Mesendoderm (in vitro differentiated cells): ENCODE data around the gene NRL.

ENCODE experiments used
- DNase-seq: peaks from one replicate; pipeline ENCODE4 v3.0.0; 2013
- H2AK5ac ChIP-seq: 2 replicates; pipeline ENCODE4 v1.6.1; 2013; ENCODE audit warnings: low read length, inconsistent platforms
- H2BK120ac ChIP-seq: 2 replicates; pipeline ENCODE4 v1.6.1; 2013; ENCODE audit warnings: low read depth, mild to moderate bottlenecking, low read length, moderate library complexity, mixed read lengths
- H2BK15ac ChIP-seq: replicated peaks from 2 replicates; pipeline ENCODE4 v1.6.1; 2013; ENCODE audit warnings: low read depth, mild to moderate bottlenecking, moderate library complexity
- H2BK5ac ChIP-seq: 2 replicates; pipeline ENCODE4 v1.6.1; 2013; ENCODE audit warnings: low read length, inconsistent platforms
- H3K18ac ChIP-seq: 2 replicates; pipeline ENCODE4 v1.6.1; 2013; ENCODE audit warnings: mild to moderate bottlenecking, low read length, mixed read lengths
- H3K23ac ChIP-seq: one replicate; pipeline ENCODE4 v1.6.1; 2013; ENCODE audit warnings: low read length
- H3K27ac ChIP-seq: 2 replicates; pipeline ENCODE4 v1.5.1; 2013; ENCODE audit warnings: low read depth, mild to moderate bottlenecking, inconsistent platforms, low read length, moderate library complexity
- H3K27me3 ChIP-seq: 2 replicates; pipeline ENCODE4 v1.6.1; 2013; ENCODE audit warnings: low read length, control low read depth, mild to moderate bottlenecking, inconsistent platforms; ENCODE audit not compliant: insufficient read depth, poor library complexity
- H3K36me3 ChIP-seq: 2 replicates; pipeline ENCODE4 v1.6.1; 2013; ENCODE audit warnings: low read length, inconsistent platforms; ENCODE audit not compliant: control insufficient read depth, insufficient read depth
- H3K4ac ChIP-seq: one replicate; pipeline ENCODE4 v1.6.1; 2013; ENCODE audit warnings: low read depth, mild to moderate bottlenecking, low read length, moderate library complexity
- H3K4me1 ChIP-seq: 2 replicates; pipeline ENCODE4 v1.6.1; 2013; ENCODE audit warnings: low read depth, low read length, inconsistent platforms; ENCODE audit not compliant: control insufficient read depth
- H3K4me2 ChIP-seq: 2 replicates; pipeline ENCODE4 v1.6.1; 2013; ENCODE audit warnings: low read length
- H3K4me3 ChIP-seq: 2 replicates; pipeline ENCODE4 v1.5.1; 2013; ENCODE audit warnings: mild to moderate bottlenecking, low read length
- H3K56ac ChIP-seq: one replicate; pipeline ENCODE4 v1.6.1; 2013; ENCODE audit warnings: low read length
- H3K79me1 ChIP-seq: 2 replicates; pipeline ENCODE4 v1.6.1; 2013; ENCODE audit warnings: low read length, inconsistent platforms
- H3K79me2 ChIP-seq: 2 replicates; pipeline ENCODE4 v1.6.1; 2013; ENCODE audit warnings: mild to moderate bottlenecking, low read length; ENCODE audit not compliant: control insufficient read depth, insufficient read depth
- H3K9ac ChIP-seq: 2 replicates; pipeline ENCODE4 v1.6.1; 2013; ENCODE audit warnings: low read length, inconsistent platforms
- H4K5ac ChIP-seq: one replicate; pipeline ENCODE4 v1.6.1; 2013; ENCODE audit warnings: low read length
- H4K8ac ChIP-seq: one replicate; pipeline ENCODE4 v1.6.1; 2013; ENCODE audit warnings: low read depth, mild to moderate bottlenecking, control low read depth, low read length, moderate library complexity
- WGBS: extraction: QIAGEN DNeasy Blood & Tissue Kit; methylation state at CpG from one replicate; pipeline ENCODE4 v1.1.7; 2013; ENCODE audit warnings: low lambda C conversion rate, missing lambda C conversion rate; ENCODE audit not compliant: insufficient coverage; ENCODE audit errors: extremely low coverage; 5-methylcytosine and 5-hydroxymethylcytosine counted together

The NRL gene

DNA sequence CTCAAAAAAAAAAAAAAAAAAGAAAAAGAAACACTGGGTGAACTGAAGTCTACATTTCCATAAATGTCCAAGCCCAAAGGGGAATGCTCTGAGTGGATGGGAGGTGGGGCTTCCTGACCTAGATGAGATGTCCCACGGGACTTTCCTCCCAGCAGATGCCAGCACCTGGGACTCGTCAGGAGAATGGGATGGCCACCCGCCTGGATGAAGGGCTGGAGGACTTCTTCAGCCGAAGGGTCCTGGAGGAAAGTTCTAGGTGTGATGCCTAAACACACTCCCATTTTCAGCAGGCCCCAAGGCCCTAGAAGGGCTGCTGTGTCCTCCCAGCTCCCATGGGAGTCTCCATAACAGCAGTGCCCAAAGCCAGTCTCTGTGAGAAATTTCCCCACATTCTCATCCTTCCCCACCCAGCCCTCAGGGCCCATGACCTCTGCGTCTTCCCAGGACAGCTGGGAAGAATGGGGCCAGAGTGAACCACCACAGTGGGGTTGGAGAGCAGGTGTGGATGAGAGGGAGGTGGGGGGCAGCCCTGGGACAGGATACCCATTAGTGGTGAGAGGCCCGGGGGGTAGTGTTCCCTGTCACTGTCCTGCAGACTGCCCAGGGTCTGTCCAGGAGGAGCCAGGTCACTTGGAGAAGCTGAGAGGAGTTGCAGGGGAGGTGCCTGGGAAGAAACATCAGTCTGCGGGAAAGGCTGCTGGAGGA is 50.5 kb downstream of the NRL start:
- H3K18ac ChIP-seq = no peak overlapping the region
- H2BK5ac ChIP-seq = no peak overlapping the region
- no peak overlapping the region for H3K27ac ChIP-seq
- H2AK5ac ChIP-seq = no peak overlapping the region
- no peak overlapping the region for H3K56ac ChIP-seq
- no peak overlapping the region for H3K23ac ChIP-seq
- H2BK120ac ChIP-seq = no peak overlapping the region
- no peak overlapping the region for H3K4me2 ChIP-seq
- no peaks in the 10 kb centered on the region for H3K27me3 ChIP-seq
- no peak overlapping the region for H4K8ac ChIP-seq
- H3K4me1 ChIP-seq = no peaks in the 10 kb centered on the region
- H3K36me3 ChIP-seq = no peaks in the 10 kb centered on the region
- H3K79me1 ChIP-seq = no peaks in the 10 kb centered on the region
- DNase-seq = no peak
- no peaks in the 10 kb centered on the region for H3K79me2 ChIP-seq
- H4K5ac ChIP-seq = no peak overlapping the region
- H3K4ac ChIP-seq = no peak overlapping the region
- WGBS = no CpG with 5 or more reads among the region's 7 CpGs
- H2BK15ac ChIP-seq = no peak overlapping the region
- H3K9ac ChIP-seq = no peak overlapping the region
- H3K4me3 ChIP-seq = no peak overlapping the region

DNA sequence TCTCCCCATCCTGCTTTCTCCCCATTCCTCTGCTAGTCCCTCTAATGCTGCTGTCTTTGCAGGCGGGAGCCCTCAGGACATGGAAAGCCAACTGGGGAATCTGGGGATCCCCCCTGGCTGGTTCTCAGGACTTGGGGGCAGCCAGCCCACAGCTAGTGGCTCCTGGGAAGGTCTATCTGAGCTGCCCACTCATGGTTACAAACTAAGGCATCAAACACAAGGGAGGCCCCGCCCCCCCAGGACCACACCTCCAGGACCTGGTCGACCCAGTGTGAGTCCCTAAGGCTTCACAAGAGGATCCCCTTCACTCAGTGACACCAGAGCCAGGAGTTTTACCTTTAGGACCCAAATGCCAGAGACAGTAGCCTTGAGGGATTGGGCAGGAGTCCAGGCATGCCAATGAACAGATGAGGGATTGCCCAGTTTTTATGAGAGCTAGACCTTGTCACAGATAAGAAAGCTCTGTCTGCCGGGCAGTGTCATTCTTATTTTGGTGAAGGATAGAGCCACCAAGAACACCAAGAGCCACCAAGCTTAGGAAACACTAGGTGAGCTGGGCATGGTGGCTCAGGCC is 51.4 kb downstream of the NRL start:
- H3K4me3 ChIP-seq = no peak overlapping the region
- no peak overlapping the region for H3K56ac ChIP-seq
- no peak overlapping the region for H2AK5ac ChIP-seq
- no peaks in the 10 kb centered on the region for H3K79me1 ChIP-seq
- no peak overlapping the region for H3K23ac ChIP-seq
- no peak overlapping the region for H3K9ac ChIP-seq
- no peak overlapping the region for H2BK120ac ChIP-seq
- no CpG with 5 or more reads among the region's 4 CpGs for WGBS
- H2BK15ac ChIP-seq = no peak overlapping the region
- no peak overlapping the region for H4K8ac ChIP-seq
- no peaks in the 10 kb centered on the region for H3K27me3 ChIP-seq
- H3K4ac ChIP-seq = no peak overlapping the region
- no peak overlapping the region for H4K5ac ChIP-seq
- no peaks in the 10 kb centered on the region for H3K4me1 ChIP-seq
- H3K36me3 ChIP-seq = no peaks in the 10 kb centered on the region
- no peak for DNase-seq
- H3K79me2 ChIP-seq = no peaks in the 10 kb centered on the region
- no peak overlapping the region for H3K27ac ChIP-seq
- no peak overlapping the region for H3K4me2 ChIP-seq
- no peak overlapping the region for H2BK5ac ChIP-seq
- no peak overlapping the region for H3K18ac ChIP-seq

DNA sequence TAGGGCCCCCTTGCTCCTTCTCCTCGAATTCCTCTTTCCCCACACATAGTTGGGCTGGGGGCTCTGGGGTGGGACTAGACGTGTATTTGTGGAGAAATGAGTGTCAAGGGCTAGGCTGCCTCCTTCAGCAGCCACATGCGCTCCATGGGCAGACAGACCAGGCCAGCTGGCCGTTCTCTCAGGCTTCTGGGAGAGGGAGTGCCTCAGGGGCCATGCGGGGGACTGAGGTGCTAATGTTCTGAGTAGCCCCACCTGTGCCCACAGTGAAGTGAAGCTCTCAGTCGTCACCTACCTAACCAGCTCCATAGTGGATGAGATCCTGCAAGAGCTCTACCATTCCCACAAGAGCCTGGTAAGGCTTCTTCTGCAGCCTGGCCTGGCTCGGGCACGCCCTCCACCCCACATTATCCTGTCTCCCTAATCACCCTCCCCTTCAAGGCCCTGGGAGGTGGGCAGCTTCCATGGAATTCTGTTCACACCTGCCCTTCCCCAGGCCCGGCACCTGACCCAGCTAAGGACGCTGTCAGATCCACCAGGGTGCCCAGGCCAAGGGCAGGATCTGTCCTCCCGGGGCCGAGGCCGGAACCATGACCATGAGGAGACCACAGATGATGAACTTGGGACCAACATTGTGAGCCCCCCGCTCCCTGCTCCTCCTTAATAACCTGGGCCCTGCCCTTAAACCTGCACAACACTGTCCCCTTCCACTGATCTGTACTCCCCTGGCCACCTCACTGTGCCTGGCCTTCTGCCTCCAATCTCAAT is 52.4 kb downstream of the NRL start:
- Histone ChIP-seq H3K4me1 (no peaks in the 10 kb centered on the region), H3K79me1 (no peaks in the 10 kb centered on the region), H4K8ac (no peak overlapping the region), H4K5ac (no peak overlapping the region), H3K4me3 (no peak overlapping the region), H3K9ac (no peak overlapping the region), H2AK5ac (no peak overlapping the region), H2BK15ac (no peak overlapping the region), H3K23ac (no peak overlapping the region), H2BK5ac (no peak overlapping the region), H3K27ac (no peak overlapping the region), H3K4ac (no peak overlapping the region), H3K56ac (no peak overlapping the region), H3K36me3 (no peaks in the 10 kb centered on the region), H3K4me2 (no peak overlapping the region), H3K27me3 (no peaks in the 10 kb centered on the region), H2BK120ac (no peak overlapping the region), H3K79me2 (no peaks in the 10 kb centered on the region), H3K18ac (no peak overlapping the region)
- DNase-seq = no peak
- whole genome bisulfite sequencing = no CpG with 5 or more reads among the region's 14 CpGs

DNA sequence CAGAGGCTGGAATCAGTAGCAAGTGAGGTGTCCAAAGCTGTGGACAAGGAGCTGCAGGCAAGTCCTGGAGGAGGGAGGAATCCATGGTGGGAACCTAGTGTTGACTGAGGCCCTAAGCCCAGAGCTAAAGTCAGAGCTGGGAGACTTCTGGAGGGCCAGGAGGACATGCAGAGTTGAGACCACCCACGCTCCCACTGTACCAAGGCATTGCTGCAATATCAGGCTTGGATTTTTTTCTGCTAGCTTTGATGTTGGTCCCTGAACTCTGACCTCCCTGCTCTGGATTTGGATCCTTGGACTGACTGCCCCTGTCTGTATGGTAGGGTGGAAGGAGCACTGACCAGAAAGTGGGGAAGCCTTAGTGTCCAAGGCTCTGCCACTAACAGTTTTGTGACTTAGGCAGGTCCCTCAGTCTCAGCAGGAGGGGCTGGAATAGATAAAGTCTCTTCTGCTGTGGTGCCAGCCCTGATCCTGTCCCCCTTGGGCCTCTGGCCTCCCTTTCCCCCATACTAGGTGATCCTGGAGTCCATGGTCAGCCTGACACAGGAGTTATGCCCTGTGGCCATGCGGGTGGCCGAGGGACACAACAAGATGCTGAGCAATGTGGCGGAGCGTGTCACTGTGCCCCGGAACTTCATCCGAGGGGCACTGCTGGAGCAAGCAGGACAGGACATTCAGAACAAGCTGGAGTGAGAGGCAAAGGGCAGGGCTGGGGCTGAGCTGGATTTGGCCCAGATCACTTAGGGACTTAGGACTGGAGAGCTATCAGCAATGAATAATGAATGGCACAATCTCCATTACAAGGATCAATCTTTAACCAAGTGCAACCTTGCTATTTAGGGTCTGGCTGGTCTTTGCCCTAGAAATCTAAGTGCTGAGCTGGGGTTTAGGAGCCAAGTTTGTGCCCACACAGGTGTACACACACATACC is 53.5 kb downstream of the NRL start:
- no peak overlapping the region for H3K56ac ChIP-seq
- H3K9ac ChIP-seq = no peak overlapping the region
- no peaks in the 10 kb centered on the region for H3K79me1 ChIP-seq
- H2AK5ac ChIP-seq = no peak overlapping the region
- WGBS = no CpG with 5 or more reads among the region's 7 CpGs
- no peak overlapping the region for H3K4me2 ChIP-seq
- no peak overlapping the region for H3K27ac ChIP-seq
- no peaks in the 10 kb centered on the region for H3K79me2 ChIP-seq
- no peak overlapping the region for H4K5ac ChIP-seq
- no peaks in the 10 kb centered on the region for H3K36me3 ChIP-seq
- no peaks in the 10 kb centered on the region for H3K27me3 ChIP-seq
- H3K4me1 ChIP-seq = no peaks in the 10 kb centered on the region
- H3K18ac ChIP-seq = no peak overlapping the region
- H2BK5ac ChIP-seq = no peak overlapping the region
- no peak overlapping the region for H3K4ac ChIP-seq
- no peak overlapping the region for H2BK15ac ChIP-seq
- H3K4me3 ChIP-seq = no peak overlapping the region
- no peak overlapping the region for H2BK120ac ChIP-seq
- H4K8ac ChIP-seq = no peak overlapping the region
- no peak overlapping the region for H3K23ac ChIP-seq
- no peak for DNase-seq

DNA sequence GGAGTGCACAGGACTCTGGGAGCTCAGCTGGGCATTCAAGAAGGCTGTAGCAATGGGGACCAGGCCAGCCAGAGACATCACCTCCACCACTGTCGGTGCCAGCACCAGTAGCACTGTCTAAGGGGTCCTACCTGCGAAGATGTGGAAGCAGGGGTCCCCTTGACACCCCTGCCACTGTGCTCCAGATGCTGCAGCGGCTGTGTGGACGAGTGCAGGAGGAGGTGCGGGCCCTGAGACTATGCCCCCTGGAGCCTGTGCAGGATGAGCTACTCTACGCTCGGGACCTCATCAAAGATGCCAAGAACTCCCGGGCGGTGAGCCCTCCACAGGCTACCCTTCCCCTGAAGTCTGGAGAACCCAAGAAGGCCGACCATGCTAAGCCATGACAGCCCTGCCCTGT is 54.3 kb downstream of the NRL start:
- H2BK15ac ChIP-seq = no peak overlapping the region
- H3K18ac ChIP-seq = no peak overlapping the region
- H3K9ac ChIP-seq = no peak overlapping the region
- no peaks in the 10 kb centered on the region for H3K79me1 ChIP-seq
- DNase-seq = no peak
- no peak overlapping the region for H3K27ac ChIP-seq
- no peak overlapping the region for H2AK5ac ChIP-seq
- H3K23ac ChIP-seq = no peak overlapping the region
- H3K56ac ChIP-seq = no peak overlapping the region
- no peaks in the 10 kb centered on the region for H3K4me1 ChIP-seq
- no peak overlapping the region for H4K8ac ChIP-seq
- no peak overlapping the region for H2BK120ac ChIP-seq
- H3K36me3 ChIP-seq = no peaks in the 10 kb centered on the region
- no peak overlapping the region for H3K4ac ChIP-seq
- no CpG with 5 or more reads among the region's 10 CpGs for WGBS
- no peak overlapping the region for H4K5ac ChIP-seq
- H3K4me3 ChIP-seq = no peak overlapping the region
- no peaks in the 10 kb centered on the region for H3K27me3 ChIP-seq
- H3K79me2 ChIP-seq = no peaks in the 10 kb centered on the region
- no peak overlapping the region for H3K4me2 ChIP-seq
- no peak overlapping the region for H2BK5ac ChIP-seq
